HepG2 (cell line): ENCODE measurements around the gene TTC22. TPM values are rescaled to one million over a fixed set of nuclear protein-coding genes. Genes with fewer than 3 reads are reported as not detected.

Experiments used
- CBX2 ChIP-seq, 2 experiments: fragments of 200-600 bp in 1 of 2; sonication (generic); formaldehyde crosslinking in 1 of 2; IDR thresholded peaks; 2 replicates each; pipeline versions ENCODE4 v1.7.0 to v1.8.1; 2018 to 2022; ENCODE audit warnings: low read depth in 2 of 2, low read length in 1 of 2, mild to moderate bottlenecking in 1 of 2, missing genetic modification reagents in 1 of 2
- IRF1 ChIP-seq: sonication (generic); formaldehyde crosslinking; IDR thresholded peaks from 2 replicates; pipeline ENCODE4 v1.4.0; 2020; ENCODE audit warnings: low read depth, mild to moderate bottlenecking, missing genetic modification reagents
- IRF9 ChIP-seq: sonication (generic); formaldehyde crosslinking; IDR thresholded peaks from 2 replicates; pipeline ENCODE4 v1.8.0; 2022; ENCODE audit warnings: missing genetic modification reagents, mild to moderate bottlenecking, borderline replicate concordance
- KAT7 ChIP-seq: IDR thresholded peaks from 2 replicates; pipeline ENCODE4 v1.6.1; 2018; ENCODE audit warnings: borderline replicate concordance, missing compliant biosample characterization
- MAFK ChIP-seq, 2 experiments: IDR thresholded peaks in 1 of 2; conservative IDR thresholded peaks in 1 of 2; 2 replicates each; pipeline ENCODE4 v1.6.1; 2011; ENCODE audit warnings: improper control_type of control experiment in 2 of 2, low read length in 2 of 2
- PATZ1 ChIP-seq: sonication (generic); formaldehyde crosslinking; IDR thresholded peaks from 2 replicates; pipeline ENCODE4 v1.4.0; 2020; ENCODE audit warnings: missing genetic modification reagents
- ZNF263 ChIP-seq: sonication (generic); formaldehyde crosslinking; IDR thresholded peaks from 2 replicates; pipeline ENCODE4 v1.4.0; 2020; ENCODE audit warnings: missing genetic modification reagents
- ZNF430 ChIP-seq: sonication (generic); formaldehyde crosslinking; IDR thresholded peaks from 2 replicates; pipeline ENCODE4 v1.9.0; 2021; ENCODE audit warnings: mild to moderate bottlenecking, missing genetic modification reagents
- ZNF644 ChIP-seq: IDR thresholded peaks from 2 replicates; pipeline ENCODE4 v1.6.1; 2016; ENCODE audit warnings: low read depth
- ZSCAN30 ChIP-seq: sonication (generic); formaldehyde crosslinking; IDR thresholded peaks from 2 replicates; pipeline ENCODE4 v1.5.0; 2020; ENCODE audit warnings: mild to moderate bottlenecking, missing genetic modification reagents
- polyA plus RNA-seq, 8 experiments: library from polyadenylated mRNA; depleted of rRNA in 3 of 8; stranded (reverse) in 7 of 8; unstranded in 1 of 8; fragments of >200 nt; fragmentation: Illumina TruSeq in 4 of 8; extraction: Trizol in 4 of 8; gene quantifications; 2 replicates each; pipeline versions ENCODE4 v1.2.1 to v1.2.3, GENCODE V29; 2011 to 2016; ENCODE audit warnings: low read depth in 4 of 8, missing spikeins in 1 of 8, mixed read lengths in 1 of 8; ENCODE audit not compliant: insufficient read depth in 1 of 8
- total RNA-seq, 5 experiments: library from RNA; depleted of rRNA; stranded (reverse); fragments of >200 nt; fragmentation: Illumina TruSeq; extraction: Trizol; gene quantifications; 2 replicates each; pipeline ENCODE4 v1.2.3, GENCODE V29; 2016; ENCODE audit warnings: low read depth in 1 of 5
- TF ChIP-seq, protein P1 (sequence below): sonication (generic); formaldehyde crosslinking; IDR thresholded peaks from 2 replicates; pipeline ENCODE4 v1.4.0; 2020; ENCODE audit warnings: low read depth, missing genetic modification reagents

TTC22 gene
- total and polyA plus RNA-seq, 2 of the 13 experiments (the other 11 are each of a cell fraction or from before 2014, with no cell fraction given), result not detected

DNA sequence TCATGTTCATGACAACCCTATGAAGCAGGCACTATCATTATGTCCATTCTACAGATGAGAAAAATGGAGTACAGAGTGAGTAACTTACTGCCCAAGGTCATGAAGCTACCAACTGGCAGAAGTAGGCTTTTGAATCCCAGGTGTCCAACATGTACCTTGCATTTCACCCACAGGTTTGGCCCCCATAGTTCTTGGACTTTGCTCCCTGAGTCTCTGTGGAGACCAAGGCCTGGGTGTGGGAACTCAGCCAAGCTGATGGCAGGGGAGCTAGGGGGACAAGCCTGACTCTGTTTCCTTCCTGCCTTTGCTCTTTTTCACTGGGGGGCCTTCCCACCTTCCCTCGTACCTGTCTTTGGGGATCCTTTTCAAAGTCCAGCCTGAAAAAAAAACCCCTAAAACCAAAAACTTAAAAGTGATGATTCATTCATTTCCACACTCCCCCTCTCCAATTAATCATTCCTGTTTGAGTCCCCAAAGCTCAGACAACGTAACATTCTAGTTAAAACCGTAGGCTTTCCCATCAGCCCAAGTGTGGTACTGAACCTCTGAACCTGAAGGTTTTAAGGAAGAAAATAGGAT, 8.5 kb upstream of the TTC22 start (continued):
- TF ChIP-seq ZNF430 (CRISPR knock-in tag), result no peak
- no peak for TF ChIP-seq KAT7 (CRISPR knock-in tag)
- TF ChIP-seq PATZ1 (CRISPR knock-in tag), result 0 out of 2 replicates have a peak, but pooled peaks have one; percentile 14
- no peak for TF ChIP-seq CBX2 (IDR thresholded peaks at IDR 0.05; ENCODE audit: low read depth, low read length)
- TF ChIP-seq CBX2 (CRISPR knock-in tag; IDR thresholded peaks at IDR 0.05; ENCODE audit: low read depth), result no peak
- no peak for TF ChIP-seq ZSCAN30 (CRISPR knock-in tag)
- TF ChIP-seq ZNF263 (CRISPR knock-in tag), result no peak
- no peak for TF ChIP-seq IRF9 (CRISPR knock-in tag)
- TF ChIP-seq IRF1 (CRISPR knock-in tag), result no peak
- TF ChIP-seq, protein P1, sequence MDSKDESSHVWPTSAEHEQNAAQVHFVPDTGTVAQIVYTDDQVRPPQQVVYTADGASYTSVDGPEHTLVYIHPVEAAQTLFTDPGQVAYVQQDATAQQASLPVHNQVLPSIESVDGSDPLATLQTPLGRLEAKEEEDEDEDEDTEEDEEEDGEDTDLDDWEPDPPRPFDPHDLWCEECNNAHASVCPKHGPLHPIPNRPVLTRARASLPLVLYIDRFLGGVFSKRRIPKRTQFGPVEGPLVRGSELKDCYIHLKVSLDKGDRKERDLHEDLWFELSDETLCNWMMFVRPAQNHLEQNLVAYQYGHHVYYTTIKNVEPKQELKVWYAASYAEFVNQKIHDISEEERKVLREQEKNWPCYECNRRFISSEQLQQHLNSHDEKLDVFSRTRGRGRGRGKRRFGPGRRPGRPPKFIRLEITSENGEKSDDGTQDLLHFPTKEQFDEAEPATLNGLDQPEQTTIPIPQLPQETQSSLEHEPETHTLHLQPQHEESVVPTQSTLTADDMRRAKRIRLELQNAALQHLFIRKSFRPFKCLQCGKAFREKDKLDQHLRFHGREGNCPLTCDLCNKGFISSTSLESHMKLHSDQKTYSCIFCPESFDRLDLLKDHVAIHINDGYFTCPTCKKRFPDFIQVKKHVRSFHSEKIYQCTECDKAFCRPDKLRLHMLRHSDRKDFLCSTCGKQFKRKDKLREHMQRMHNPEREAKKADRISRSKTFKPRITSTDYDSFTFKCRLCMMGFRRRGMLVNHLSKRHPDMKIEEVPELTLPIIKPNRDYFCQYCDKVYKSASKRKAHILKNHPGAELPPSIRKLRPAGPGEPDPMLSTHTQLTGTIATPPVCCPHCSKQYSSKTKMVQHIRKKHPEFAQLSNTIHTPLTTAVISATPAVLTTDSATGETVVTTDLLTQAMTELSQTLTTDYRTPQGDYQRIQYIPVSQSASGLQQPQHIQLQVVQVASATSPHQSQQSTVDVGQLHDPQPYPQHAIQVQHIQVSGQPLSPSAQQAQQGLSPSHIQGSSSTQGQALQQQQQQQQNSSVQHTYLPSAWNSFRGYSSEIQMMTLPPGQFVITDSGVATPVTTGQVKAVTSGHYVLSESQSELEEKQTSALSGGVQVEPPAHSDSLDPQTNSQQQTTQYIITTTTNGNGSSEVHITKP (CRISPR knock-in tag), result peak; percentile 43; the same call in 1 of the 2 replicates
- 0 out of 2 replicates have a peak, but pooled peaks have one; percentile 42 for TF ChIP-seq ZNF644 (CRISPR knock-in tag)
- 0 out of 4 replicates have a peak, but pooled peaks of 1 of the 2 experiments have one; percentile 6 for TF ChIP-seq MAFK (conservative IDR thresholded peaks at IDR 0.05 in 1 of 2, IDR thresholded peaks at IDR 0.05 in 1 of 2; ENCODE audit: low read length in 2 of 2)
